Activated CD8-positive, alpha-beta T cell treated with anti-CD3 and anti-CD28 coated beads, Interleukin-2, amount 10 ng/mL, durations not matched to agents 7 days and 5 days (primary cell): Measurements from ENCODE around the gene BCOR. TPM values are rescaled to one million over a fixed set of nuclear protein-coding genes. Genes with fewer than 3 reads are reported as not detected.

Source experiments
- ATAC-seq: fragments of 150-1000 bp; cut with Tn5 transposase; one replicate; pipeline ENCODE4 v1.10.0; 2021; ENCODE audit warnings: moderate library complexity
- CTCF ChIA-PET: fragments of 350-600 bp; sonication (Branson Sonifier 250); formaldehyde crosslinking; loops from one replicate; lab custom pipeline; 2021; ENCODE audit warnings: antibody characterized with exemption; lab: Charles Lee
- POLR2A ChIA-PET: fragments of 350-600 bp; sonication (Branson Sonifier 250); formaldehyde crosslinking; loops from one replicate; lab custom pipeline; 2021; ENCODE audit warnings: antibody characterized with exemption; lab: Charles Lee
- DNase-seq: peaks from one replicate; pipeline ENCODE4 v3.0.0-alpha.2; 2020
- H3K27ac Mint-ChIP-seq: one replicate; pipeline ENCODE4 v1.8.0; 2021; ENCODE audit warnings: mild to moderate bottlenecking, mixed read lengths
- H3K27me3 Mint-ChIP-seq: one replicate; pipeline ENCODE4 v1.8.0; 2021; ENCODE audit warnings: low read depth, mixed read lengths
- H3K36me3 Mint-ChIP-seq: one replicate; pipeline ENCODE4 v1.8.0; 2021; ENCODE audit warnings: low read depth, mixed read lengths
- H3K4me1 Mint-ChIP-seq: one replicate; pipeline ENCODE4 v1.8.0; 2021; ENCODE audit warnings: low read depth, mixed read lengths
- H3K4me3 Mint-ChIP-seq: one replicate; pipeline ENCODE4 v1.8.0; 2021; ENCODE audit warnings: mild to moderate bottlenecking, mixed read lengths
- H3K9me3 Mint-ChIP-seq: one replicate; pipeline ENCODE4 v1.8.0; 2022; ENCODE audit warnings: mixed read lengths; ENCODE audit not compliant: insufficient read depth
- total RNA-seq, 2 experiments: library from RNA; stranded (reverse); gene quantifications; one replicate each; pipeline ENCODE4 v1.2.3, GENCODE V29; 2021

Gene BCOR
- total RNA-seq, 2 experiments from 2014 or later = 41.5 to 45.5 TPM

DNA sequence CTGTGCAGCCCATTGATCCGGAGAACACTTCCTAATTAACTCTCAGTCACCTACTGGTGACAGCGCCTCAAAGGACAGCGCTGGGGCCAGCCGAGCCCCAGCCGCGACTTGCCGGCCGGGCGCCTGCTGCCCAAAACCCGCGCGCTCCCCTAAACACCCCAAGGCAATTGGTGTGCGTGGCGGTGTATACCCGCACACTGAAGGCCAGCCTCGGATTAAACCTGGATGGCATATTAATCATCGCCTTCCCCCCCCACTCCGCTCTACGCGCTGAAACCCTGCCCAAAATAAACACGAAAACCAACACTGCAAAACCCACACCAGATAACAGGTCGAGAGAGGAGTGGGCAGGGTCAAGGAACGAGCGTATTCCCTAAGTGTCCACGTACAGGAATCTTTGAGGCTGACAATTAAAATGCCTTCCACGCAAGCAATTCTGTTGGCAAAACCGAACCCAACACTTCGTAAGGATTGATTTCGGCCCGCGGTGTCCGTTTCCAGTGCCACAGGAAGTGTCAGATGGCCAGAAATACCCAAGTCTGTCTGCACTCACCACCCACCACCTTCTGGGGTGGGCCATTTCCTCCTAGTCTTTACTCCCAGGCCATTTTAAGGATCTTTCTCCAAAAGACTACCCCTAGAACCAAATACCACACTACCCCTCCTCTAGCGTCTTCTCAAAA lies 2.7 kb downstream of the BCOR start:
- Mint-ChIP-seq H3K36me3 (peaks cover 24% of the 10 kb centered on the region), H3K9me3 (no peaks in the 10 kb centered on the region), H3K27ac (peak overlapping the region; percentile 85), H3K4me3 (peak overlapping the region; percentile 92), H3K4me1 (peaks cover 38% of the 10 kb centered on the region), H3K27me3 (no peaks in the 10 kb centered on the region)
- ChIA-PET CTCF (interaction anchor here (0.7 kb wide), 1 partner anchor 373 kb away, joined by 3 read pairs; no protein-coding TSS in a partner anchor), POLR2A (interaction anchor here (0.6 to 1.3 kb wide), 8 partner anchors 12 to 281 kb away, joined by 3 to 7 read pairs (median 3); no protein-coding TSS in a partner anchor)
- ATAC-seq = no peak
- no peak for DNase-seq

GRCh38 chrX:40094041-40094899 lies 3.5 kb downstream of the BCOR start:
- H3K9me3 Mint-ChIP-seq = no peaks in the 10 kb centered on the region
- H3K4me1 Mint-ChIP-seq = peaks cover 36% of the 10 kb centered on the region
- peak overlapping the region; percentile 85 for H3K27ac Mint-ChIP-seq
- DNase-seq (peak; percentile 57), ATAC-seq (peak; percentile 16)
- ChIA-PET CTCF (interaction anchor here (1.2 kb wide), 1 partner anchor 13 kb away, joined by 4 read pairs; no protein-coding TSS in a partner anchor), POLR2A (interaction anchor here (0.6 to 1.4 kb wide), 12 partner anchors 9 to 280 kb away, joined by 3 to 7 read pairs (median 4); no protein-coding TSS in a partner anchor)
- peaks cover 24% of the 10 kb centered on the region for H3K36me3 Mint-ChIP-seq
- peak overlapping the region; percentile 92 for H3K4me3 Mint-ChIP-seq
- H3K27me3 Mint-ChIP-seq = no peaks in the 10 kb centered on the region

DNA sequence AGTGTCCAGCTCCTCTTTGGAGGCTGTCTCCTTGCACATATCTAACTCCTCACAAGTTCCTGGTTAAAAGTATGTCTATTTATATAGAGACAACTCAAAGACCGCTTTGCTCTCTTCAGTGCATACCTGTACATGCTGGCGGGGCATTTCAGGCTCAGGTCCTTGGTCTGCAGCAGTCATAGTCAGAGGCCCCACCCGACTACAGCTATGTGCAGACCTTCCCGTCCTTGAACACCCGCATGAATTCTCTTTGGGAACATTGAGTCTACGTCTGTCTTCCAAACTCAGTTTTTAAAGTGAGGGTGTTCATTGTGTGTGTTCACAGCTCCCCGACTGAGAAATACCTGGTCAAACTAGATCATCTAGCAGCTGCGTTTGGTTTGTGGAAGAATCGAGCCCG lies 4.2 kb downstream of the BCOR start:
- ChIA-PET CTCF (interaction anchor here (1.2 kb wide), 1 partner anchor 12 kb away, joined by 4 read pairs; no protein-coding TSS in a partner anchor), POLR2A (interaction anchor here (0.6 to 1.4 kb wide), 7 partner anchors 9 to 280 kb away, joined by 3 to 5 read pairs (median 4); no protein-coding TSS in a partner anchor)
- Mint-ChIP-seq H3K36me3 (peaks cover 24% of the 10 kb centered on the region), H3K4me3 (peak overlapping the region; percentile 92), H3K4me1 (peaks cover 40% of the 10 kb centered on the region), H3K27me3 (no peaks in the 10 kb centered on the region), H3K9me3 (no peaks in the 10 kb centered on the region), H3K27ac (no peak overlapping the region)
- DNase-seq = no peak
- ATAC-seq = no peak

GRCh38 chrX:40092808-40093435 lies 4.8 kb downstream of the BCOR start:
- CTCF ChIA-PET = interaction anchor here (1.2 kb wide), 1 partner anchor 11 kb away, joined by 4 read pairs; no protein-coding TSS in a partner anchor

DNA sequence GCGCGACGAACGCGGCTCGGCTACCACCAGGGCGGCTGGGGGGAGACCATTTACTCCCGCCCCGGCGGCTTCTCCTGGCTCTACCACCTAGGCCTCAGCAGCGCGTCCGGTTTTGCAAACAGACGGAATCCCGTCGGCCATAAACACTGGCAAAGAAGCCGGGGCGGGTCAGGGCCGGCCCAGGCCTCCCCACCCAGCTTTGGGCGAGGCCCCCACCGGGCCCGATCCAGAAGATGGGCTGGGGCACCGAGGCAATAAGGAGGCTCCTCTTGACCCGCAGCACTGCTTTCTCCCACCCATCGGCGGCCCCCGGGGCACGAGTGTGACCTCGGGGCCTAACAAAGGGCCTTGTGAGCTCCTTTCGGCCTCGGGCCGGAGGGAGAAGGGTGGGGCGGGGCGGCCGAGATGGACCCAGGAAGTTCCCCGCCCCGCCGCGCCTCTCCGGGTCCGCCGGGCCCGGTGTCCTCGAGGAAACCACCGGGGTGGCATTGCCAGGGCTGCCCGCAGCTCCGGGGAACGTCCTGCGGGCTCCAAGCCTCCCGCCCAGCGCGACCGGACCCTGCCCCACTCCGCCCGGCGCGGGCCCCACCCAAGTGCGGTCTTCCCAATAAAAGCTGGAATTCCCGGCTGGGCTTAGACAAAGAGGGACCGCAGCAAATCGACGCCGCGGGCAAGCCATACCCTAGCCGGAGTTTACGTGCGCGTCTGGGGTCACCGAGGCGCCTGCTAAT lies 5.9 kb downstream of the BCOR start:
- CTCF ChIA-PET = no interaction called here

More at GRCh38 chrX:40092808-40093435, 4.8 kb downstream of the BCOR start:
- H3K9me3 Mint-ChIP-seq = no peaks in the 10 kb centered on the region
- no peaks in the 10 kb centered on the region for H3K27me3 Mint-ChIP-seq
- H3K27ac Mint-ChIP-seq = no peak overlapping the region
- ATAC-seq = no peak
- no peak for DNase-seq
- POLR2A ChIA-PET = interaction anchor here (1.4 kb wide), 1 partner anchor 233 kb away, joined by 4 read pairs; no protein-coding TSS in a partner anchor
- H3K4me3 Mint-ChIP-seq = no peak overlapping the region
- peaks cover 24% of the 10 kb centered on the region for H3K36me3 Mint-ChIP-seq
- H3K4me1 Mint-ChIP-seq = peaks cover 47% of the 10 kb centered on the region

GRCh38 chrX:40090961-40091360 lies 6.8 kb downstream of the BCOR start:
- H3K27me3 Mint-ChIP-seq = no peaks in the 10 kb centered on the region
- no peak for DNase-seq
- no peak overlapping the region for H3K27ac Mint-ChIP-seq
- no peaks in the 10 kb centered on the region for H3K9me3 Mint-ChIP-seq
- H3K4me3 Mint-ChIP-seq = peak overlapping the region; percentile 64
- ChIA-PET POLR2A (interaction anchor here (0.6 kb wide), 1 partner anchor 65 kb away, joined by 3 read pairs; no protein-coding TSS in a partner anchor), CTCF (no interaction called here)
- H3K4me1 Mint-ChIP-seq = peaks cover 59% of the 10 kb centered on the region
- peaks cover 28% of the 10 kb centered on the region for H3K36me3 Mint-ChIP-seq
- ATAC-seq = no peak

More for the DNA sequence above, 5.9 kb downstream of the BCOR start:
- Mint-ChIP-seq H3K9me3 (no peaks in the 10 kb centered on the region), H3K4me3 (no peak overlapping the region), H3K36me3 (peaks cover 24% of the 10 kb centered on the region), H3K4me1 (peaks cover 51% of the 10 kb centered on the region), H3K27ac (no peak overlapping the region), H3K27me3 (no peaks in the 10 kb centered on the region)
- DNase-seq (no peak), ATAC-seq (no peak)
- POLR2A ChIA-PET = no interaction called here

DNA sequence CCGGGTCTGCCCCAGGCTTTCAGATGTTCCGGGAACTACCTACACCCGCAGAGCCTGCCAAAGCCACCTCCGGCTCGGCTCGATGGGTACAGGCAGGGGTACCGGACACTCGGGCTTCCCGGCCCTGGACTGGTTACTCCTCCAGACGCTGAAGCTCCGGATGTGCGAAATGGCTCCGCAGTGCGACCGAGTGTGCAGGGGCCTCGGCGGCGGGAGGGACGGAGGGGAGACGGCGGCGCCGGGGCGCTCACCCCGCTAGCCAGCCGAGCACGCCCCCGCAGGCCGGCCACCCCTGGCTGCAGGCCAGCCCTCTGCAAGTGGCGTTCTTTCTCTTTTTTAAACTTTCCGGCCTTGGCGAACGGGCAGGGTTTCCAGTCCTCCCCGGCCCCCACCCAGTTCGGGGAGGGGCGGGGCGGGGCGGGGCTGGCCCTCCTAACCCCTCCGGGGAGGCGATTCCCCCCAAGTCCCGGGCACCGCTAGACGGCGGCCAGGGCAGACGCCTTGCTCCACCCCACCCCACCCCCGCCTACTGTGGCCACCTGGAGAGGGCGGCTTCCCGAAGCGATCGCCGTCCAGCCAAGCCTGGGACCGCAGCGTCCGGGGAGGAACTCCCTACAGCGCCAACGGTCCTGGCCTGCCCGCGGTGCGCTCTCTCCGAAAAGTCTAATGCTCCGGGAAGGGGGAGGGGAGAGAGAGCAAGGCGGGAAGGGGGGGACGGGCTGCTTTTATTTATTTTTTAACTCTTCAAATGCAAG lies 7.5 kb downstream of the BCOR start:
- Mint-ChIP-seq H3K27ac (no peak overlapping the region), H3K36me3 (peaks cover 26% of the 10 kb centered on the region), H3K9me3 (no peaks in the 10 kb centered on the region), H3K27me3 (no peaks in the 10 kb centered on the region), H3K4me1 (peaks cover 66% of the 10 kb centered on the region), H3K4me3 (peak overlapping the region; percentile 64)
- DNase-seq = no peak
- peak; percentile 28 for ATAC-seq
- ChIA-PET POLR2A (no interaction called here), CTCF (no interaction called here)

DNA sequence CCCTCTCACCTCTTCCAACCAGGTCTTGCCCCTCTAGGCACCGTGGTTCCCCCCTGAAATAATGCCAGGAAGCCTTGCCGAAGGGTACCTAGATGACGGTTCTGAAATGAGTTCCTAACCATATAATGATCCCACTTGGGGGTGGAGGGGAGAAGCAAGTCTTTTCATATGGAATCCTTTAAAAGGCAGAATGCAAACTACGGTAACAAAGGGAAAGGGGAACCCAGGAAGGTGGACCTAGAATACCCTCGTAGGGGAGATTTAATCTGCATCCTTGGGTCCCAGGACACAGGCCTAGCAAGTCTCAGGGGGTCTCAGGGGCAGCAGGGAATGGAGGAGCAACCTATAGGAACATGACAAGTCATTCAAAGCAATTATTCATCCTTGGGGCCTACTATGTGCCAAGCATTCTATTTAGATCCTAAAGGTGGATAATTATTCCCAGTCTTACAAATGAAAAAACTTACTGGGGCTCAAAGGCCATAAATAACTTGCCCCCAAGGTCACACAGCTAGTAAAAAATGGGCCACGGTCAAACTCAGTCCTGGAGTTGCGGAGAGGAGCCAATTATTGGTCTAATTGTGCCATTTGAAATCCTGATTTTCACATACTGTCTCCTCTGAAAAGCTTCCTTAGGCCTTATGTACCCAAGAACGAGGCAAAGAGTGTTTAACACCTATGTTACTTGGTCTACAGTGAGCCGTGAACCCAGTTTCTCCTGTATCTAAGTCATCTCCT lies 8.8 kb downstream of the BCOR start:
- ATAC-seq (no peak), DNase-seq (no peak)
- CTCF ChIA-PET = no interaction called here
- Mint-ChIP-seq H3K4me1 (peaks cover 78% of the 10 kb centered on the region), H3K4me3 (no peak overlapping the region), H3K9me3 (no peaks in the 10 kb centered on the region), H3K36me3 (peaks cover 23% of the 10 kb centered on the region), H3K27me3 (no peaks in the 10 kb centered on the region), H3K27ac (no peak overlapping the region)
- POLR2A ChIA-PET = interaction anchor here (0.6 kb wide), 1 partner anchor 120 kb away, joined by 3 read pairs; no protein-coding TSS in a partner anchor

DNA sequence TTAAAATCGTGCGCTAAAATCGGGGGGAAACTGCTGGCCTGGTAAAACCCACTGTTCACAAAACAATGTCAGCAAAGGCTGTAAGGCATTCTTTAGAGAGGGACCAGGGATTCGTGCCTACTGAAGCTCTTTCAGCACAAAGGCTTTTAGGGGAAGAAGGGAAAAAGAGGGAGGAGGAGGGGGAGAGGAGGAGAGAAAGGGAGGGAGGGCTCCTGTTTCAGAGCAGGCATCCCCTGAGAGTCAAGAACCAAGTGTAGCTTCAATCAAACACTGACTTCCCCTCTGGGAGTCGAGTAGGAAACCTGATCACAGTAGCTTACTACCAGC lies 9.5 kb downstream of the BCOR start:
- ATAC-seq = no peak
- CTCF ChIA-PET = no interaction called here
- Mint-ChIP-seq H3K4me1 (peaks cover 76% of the 10 kb centered on the region), H3K27me3 (no peaks in the 10 kb centered on the region), H3K36me3 (peaks cover 20% of the 10 kb centered on the region), H3K9me3 (no peaks in the 10 kb centered on the region), H3K27ac (no peak overlapping the region), H3K4me3 (no peak overlapping the region)
- POLR2A ChIA-PET = interaction anchor here (1.1 kb wide), 1 partner anchor 9 kb away, joined by 6 read pairs; the partner anchor contains the start of gene BCOR
- no peak for DNase-seq
